ENCODE measurements around the gene SCAPER.

- TF ChIP-seq CTCF (IDR thresholded peaks at IDR 0.05; ENCODE audit: low read depth, low read length), result no peak
- no peak for TF ChIP-seq EZH2phosphoT487 (IDR thresholded peaks at IDR 0.05; ENCODE audit: low read depth)
These were observed 186.3 kb downstream of the SCAPER start for GRCh38 chr15:76718863-76719262.

All from OCI-LY3 (cell line).